GM21515 (cell line): ENCODE results near the gene TIGD4.
A peak's percentile ranks its signal among the peaks of the same experiment; 100 is the strongest.
"Not testable (repeated sequence)": the region's sequence is repeated elsewhere in the genome, so short reads cannot be mapped to it uniquely, and the experiment has no call there.

Experiments
- ATAC-seq: cut with Tn5 transposase; IDR thresholded peaks from one replicate; pipeline ENCODE4 v1.9.1; 2021; ENCODE audit not compliant: unreplicated experiment

TIGD4 gene

DNA sequence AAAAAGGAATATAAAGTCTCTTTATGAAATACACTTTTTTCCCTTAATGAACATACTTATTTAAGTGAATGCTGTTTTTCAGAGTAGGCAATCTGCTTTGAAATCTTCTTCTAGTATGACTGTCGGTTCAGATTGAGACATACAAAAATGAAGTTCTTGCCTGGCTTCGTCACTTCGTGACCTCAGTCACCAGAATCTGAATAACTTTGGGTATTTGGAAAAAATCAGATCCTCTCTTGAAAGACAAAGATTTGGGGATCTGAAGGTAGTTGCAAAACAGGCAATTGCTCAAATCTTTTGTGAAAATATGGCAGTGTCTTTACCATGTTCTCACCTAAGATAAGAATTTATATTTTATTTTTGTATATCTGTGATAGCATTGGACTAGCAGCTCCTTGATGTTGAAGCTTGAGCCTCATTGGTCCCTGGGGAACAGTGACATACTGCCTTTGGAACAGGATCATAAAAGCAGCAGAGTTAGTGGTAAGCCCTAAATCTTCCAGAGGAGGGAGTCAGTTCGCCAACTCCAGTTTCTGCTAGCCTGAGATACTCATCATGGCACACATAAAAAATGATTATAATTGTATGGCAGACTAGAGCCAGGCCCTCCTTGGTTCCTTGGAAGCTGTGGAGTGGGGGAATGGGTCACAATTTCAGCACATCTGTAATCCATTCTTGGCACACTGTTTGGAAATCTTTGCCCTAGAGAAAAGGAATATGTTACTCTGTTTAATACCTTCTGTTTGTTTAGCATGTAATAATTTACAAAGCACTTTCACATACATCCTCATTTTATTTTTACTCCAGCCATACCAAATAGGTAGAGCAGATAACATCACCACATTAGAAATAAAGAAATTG is 5.2 kb upstream of the TIGD4 start:
- no peak for ATAC-seq

DNA sequence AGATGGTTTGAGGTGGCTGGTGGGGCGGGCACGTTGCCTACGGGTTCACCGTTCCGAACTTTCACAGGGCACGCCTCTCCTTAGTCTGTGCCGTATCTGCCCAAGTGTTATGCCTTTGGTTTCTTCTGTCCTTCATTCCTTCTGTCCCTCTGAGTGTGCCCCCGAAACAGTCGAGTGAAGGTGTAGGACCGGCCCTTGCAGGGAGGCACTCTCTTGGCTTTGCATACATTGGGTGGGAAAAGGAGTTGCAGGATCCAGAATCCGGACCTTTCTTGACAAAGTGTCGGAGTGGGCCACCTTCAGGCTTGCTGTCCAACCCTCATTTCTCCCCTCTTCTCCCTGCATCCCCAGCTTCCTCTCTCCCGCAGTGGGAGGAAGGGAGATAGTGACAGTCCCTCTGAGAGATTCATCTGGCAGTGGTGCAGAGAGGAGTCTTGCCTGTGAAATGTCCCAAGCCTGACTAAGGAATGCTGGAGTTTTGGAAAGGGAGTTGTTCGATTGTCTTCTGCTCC is 793 bp upstream of the TIGD4 start:
- peak; percentile 30 for ATAC-seq

DNA sequence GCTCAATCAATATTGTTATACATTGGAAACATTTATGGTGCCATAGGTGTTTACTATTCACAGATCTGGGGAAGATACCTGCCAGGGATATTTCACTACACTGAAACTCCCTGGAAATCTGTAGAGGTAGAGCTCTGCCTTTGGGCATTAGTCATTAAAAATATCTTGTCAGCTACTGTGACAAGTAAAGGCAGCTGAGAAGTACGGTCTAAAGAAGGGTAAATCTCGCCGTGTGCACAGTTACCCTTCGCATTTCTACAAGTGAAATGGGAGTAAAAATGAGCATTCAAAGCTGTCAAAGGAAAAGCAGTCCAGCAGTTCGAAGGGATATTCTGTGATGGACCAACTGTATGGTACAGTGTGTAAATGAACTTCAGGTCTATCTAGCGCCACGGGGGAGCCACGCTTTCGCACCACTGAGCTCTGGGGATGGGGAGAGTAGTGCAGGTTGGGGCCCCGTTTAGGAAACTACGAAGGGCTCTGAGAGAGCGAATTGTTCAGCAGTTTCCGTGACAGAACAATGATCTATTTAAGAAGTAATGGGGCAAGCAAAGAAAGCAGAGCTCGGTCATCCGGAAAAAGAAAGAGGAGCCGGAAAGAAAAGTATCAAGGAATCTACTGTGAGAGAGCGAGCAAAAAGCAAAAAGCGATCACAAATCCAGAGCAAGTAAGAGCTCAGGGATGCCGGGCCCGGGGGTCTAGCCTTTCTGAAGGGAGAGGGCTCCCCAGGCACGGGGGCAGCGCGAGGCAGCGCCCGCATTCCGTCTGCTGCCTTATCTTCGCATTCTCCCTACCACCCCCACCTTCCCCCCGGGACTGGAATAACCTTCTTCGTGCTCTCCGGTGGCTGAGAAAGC is 646 bp downstream of the TIGD4 start:
- ATAC-seq, result peak; percentile 23

DNA sequence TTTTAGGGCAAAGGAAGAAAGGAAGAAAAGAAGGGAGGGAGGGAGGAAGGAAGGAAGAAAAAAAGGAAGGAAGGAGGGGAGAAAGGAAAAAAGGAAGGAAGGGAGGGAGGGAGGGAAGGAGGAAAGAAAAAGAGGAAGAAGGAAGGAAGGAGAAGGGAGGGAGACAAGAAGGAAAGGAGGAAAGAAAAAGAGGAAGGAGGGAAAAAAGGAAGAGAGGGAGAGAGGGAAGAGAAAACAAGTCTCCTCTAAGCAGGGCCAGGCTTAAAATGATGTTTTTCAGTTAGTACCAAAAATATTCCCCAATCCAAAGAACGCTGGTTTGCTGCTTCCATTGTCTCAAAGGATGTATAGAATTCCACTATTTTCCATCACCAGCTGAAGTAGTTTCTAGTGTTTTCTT is 2.0 kb downstream of the TIGD4 start:
- ATAC-seq, result no peak

DNA sequence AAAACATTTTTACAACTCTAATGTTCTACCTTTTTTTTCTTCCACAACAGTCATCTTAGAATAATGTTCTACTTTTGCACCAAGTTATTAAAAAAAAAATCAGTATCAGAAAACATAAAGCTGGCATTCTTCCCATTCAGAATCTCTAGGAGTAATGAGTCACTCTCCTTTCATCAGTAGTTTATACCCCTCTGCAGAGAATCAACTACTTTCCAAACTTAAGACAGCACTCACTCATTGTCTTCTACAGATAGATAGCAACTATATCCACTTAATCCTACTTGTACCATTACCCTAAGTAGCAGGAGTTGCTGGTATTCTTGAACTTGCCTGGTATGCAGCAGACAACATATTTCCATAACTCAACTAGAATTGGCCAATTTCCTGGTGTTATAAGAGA is 3.2 kb downstream of the TIGD4 start:
- ATAC-seq, result no peak

DNA sequence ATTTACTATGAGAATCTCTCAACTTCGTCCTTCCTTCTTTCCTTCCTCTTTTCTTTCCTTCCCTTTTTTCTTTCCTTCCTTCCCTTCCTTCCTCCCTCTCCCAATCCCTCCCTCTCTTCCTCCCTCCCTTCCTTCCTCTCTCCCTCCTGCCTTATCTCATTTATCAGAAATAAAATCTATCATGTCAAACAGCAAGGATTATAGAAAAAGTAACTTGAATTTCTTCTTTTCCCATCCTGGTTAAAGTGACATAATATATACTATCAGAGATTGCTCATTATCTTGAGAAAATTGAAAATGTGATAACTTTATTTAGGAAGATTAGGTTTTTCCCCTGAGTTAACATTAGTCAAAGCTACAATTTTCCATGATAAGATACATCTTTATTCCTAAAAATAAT is 5.6 kb downstream of the TIGD4 start:
- ATAC-seq, result no peak

DNA sequence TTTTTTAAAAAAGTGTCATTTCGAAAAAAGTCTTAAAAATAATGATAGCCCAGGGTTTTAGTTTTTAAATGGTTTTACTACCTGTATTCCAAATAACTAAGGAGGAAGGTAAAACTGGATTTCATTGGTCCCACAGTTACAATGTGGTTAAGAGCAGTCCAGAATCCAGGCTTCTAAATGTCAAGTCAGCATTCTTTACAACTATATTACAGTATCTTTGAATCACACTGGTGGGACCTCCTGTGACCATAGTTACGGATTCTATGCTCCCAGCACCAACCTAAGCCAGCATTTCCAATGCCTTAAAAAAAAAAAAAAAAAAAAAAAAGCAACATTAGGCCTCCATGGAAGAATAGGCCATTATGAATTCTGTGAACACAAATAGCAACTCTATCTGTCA is 6.2 kb downstream of the TIGD4 start:
- ATAC-seq, result no peak

DNA sequence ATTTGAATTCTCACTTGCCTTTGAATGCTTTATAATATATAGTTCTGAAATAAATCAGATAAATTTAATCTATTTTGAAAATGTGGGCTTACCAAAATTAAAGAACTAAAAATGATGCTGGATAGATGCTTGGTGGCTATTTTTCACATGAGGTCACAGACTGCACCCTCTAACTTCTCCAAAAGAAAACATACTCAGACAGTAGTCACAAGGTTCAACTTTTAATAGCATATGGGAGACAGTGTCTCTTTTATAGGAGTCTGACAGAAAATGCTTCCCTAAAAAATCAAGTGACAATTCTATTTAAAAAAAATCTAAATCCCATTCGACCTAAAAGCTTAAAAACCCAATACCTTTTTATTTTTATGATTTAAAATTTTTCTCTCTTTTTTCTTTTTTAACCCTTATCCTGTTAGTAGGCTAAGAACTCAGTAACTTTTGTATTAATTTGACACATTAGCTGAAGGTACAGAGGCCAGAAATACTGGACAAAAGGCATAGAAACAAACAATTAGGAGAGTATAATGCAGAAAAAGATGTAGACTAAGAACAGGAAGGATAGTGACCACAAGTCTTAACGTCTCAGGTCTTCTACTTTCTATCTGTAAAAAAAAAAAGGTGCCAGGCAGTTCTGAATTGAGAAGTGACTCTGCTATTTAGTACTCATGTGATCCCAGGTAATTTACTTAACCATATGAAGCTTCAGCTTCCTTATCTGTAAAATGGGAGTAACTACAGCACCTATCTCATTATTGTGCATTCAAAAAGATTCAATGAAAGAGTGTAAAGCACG is 7.6 kb downstream of the TIGD4 start:
- ATAC-seq, result peak; percentile 69

DNA sequence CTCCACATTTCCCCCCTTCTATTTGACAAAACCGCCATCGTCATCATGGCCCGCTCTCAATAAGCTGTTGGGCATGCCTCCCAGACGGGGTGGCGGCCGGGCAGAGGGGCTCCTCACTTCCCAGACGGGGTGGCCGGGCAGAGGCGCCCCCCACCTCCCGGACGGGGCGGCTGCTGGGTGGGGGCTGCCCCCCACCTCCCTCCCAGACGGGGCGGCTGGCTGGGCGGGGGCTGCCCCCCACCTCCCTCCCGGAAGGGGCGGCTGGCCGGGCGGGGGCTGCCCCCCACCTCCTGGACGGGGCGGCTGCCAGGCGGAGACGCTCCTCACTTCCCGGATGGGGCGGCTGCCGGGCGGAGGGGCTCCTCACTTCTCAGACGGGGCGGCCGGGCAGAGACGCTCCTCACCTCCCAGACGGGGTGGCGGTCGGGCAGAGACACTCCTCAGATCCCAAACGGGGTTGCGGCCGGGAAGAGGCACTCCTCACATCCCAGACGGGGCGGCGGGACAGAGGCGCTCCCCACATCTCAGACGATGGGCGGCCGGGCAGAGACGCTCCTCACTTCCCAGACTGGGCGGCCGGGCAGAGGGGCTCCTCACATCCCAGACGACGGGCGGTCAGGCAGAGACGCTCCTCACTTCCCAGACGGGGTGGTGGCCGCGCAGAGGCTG is 14.3 kb downstream of the TIGD4 start:
- not testable (repeated sequence) for ATAC-seq

DNA sequence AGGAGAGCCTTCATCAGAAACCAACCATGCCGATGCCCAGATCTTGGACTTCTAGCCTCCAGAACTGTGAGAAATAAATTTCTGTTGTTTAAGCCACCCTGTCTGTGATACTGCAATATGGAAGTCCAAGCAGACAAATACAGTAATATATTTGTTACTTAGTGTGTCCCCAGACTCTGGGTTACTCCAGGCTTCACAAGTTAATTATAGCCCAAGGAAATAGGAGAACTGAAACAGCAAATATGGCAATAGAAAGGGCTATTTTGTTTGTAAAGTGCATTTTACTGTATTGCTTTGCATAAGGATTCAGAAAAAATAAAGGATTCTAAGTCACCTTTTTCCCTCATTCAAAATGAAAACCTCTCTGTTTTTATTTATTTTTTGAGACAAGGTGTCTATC is 15.7 kb downstream of the TIGD4 start:
- ATAC-seq, result no peak

DNA sequence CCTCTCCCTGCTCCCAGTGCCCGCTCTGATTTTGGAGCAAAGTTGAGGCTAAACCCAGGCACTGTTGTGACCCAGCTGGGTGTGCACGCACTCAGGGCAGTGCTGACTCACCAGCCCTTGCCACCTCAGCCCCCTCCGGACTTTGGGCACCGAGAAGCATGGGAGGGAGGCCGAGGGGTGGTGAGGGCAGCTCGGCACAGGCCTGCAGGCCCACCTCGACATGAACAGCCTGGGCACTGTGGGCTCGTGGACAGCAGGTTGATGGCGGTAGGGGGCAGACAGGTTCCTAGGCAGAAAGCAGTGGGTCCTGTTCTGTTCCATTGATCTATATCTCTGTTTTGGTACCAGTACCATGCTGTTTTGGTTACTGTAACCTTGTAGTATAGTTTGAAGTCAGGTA is 30.9 kb downstream of the TIGD4 start:
- no peak for ATAC-seq

DNA sequence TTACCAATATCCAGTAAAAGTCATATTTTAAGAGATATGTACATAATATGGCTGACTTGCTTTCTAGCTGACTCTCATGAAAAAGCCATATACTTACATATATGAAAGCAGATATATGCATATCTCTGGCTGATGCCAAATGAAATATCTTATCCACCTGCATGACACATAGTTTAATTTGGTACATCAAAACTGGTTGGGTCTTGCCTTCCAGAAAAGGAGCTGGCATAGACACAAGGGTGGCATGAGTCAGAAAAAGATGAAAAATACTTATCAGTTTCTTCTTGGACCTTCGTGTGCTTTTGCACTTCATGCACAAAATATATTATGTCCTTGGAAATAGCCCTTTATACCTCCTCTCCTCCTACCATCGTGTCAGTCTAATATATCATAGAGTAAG is 32.1 kb downstream of the TIGD4 start:
- ATAC-seq, result no peak

DNA sequence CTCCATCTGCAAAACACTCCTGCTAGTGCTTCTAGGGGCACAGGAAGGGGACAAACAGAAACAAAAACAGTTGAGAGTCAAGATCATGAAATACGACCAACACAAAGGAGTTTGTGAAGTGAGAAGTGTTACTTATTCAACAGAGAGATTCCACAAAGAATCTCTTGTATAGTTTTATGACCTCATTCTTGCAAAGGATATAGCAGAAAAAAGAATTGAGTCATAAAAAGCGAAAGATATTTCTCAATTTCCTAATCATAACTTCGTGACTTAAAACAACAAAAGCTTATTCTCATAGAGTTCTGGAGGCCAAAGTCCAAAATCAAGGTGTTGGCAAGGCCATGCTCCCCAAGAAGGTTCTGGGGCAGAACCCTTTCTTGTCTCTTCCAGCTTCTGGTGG is 40.7 kb downstream of the TIGD4 start:
- ATAC-seq, result no peak

DNA sequence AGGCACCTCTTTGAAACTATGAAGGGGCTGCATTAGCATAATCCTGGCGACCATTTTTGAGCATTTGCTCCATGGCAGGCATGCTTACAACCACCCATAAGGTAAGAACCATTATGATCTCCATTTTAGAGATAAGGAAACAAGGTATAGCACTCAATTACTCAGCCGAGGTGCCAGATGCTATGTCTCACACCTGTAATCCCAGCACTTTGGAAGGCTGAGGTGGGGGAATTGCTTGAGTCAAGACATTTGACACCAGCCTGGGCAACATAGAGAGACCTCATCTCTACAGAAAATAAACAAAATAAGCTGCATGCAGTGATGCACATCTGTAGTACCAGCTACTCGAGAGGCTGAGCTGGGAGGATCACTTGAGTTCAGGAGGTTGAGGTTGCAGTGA is 43.6 kb downstream of the TIGD4 start:
- ATAC-seq, result no peak

DNA sequence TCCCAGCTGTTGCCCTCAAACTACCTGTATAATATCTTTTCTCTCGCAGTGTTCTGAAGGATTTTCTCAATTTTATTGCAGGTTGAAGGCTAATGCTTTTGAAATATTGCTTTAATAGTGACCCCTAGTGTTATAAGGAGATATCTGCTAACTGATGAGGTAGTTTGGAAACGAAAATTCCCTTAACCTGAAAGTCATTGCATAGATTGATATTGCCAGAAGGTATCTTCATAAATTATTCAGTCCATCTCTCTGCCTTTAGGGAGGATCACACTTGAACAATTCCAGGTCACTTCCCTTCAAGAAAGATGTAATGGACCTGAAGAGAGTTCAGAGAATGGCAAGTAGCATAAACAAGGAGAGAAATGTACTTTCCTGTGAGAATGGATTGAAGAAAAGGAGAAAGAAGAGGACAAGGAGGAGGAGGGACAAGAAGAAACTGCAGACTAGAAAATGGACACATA is 44.1 kb downstream of the TIGD4 start:
- no peak for ATAC-seq

DNA sequence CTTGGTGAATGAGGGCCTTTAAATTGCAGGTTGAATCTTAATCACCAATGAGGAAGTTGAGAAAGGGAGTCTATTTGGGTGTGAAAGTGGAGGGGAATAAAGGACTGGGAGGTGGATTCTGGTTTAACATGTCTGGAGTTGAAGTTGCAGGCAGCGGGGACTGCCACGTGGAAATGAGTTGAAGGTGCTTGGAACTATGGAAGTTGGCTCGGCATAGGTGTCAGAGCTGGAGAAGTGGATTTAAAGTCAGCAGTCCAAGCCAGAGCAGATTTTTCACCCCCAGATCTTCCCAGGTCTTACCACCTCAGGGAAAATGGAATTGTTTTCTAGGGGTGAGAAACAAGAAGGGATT is 44.9 kb downstream of the TIGD4 start:
- ATAC-seq, result no peak

DNA sequence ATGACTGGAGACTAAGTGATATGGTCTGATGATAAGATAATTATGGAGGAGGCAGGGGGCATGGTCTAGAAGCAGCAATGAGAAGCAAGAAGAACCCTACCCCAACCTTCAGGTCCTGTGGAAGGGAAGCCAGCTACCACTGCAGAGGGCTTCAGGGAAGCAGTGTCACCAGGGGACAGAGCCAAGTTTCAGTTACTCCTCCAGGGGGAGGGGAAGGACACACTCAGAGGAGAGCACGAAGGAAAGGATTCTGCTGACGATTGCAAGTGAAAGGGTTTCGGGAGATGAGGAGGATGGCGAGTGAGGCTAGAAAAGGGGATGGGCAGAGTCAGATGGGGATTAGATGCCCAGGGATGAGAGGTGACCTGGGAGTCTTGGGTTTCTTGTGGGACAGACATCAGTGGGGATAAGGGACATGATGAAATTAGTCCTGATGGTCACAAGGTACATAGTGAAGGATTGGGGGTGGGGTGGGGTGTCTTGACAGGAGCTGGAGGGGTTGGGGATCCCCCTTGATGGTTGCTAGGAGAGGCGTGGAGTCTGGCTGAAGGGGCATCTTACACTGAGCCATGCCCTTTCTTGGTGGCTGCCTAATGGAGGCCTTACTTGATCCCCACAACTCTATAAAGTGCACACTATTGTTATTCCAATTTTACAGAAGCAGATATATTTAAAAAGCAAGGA is 45.4 kb downstream of the TIGD4 start:
- ATAC-seq, result no peak

DNA sequence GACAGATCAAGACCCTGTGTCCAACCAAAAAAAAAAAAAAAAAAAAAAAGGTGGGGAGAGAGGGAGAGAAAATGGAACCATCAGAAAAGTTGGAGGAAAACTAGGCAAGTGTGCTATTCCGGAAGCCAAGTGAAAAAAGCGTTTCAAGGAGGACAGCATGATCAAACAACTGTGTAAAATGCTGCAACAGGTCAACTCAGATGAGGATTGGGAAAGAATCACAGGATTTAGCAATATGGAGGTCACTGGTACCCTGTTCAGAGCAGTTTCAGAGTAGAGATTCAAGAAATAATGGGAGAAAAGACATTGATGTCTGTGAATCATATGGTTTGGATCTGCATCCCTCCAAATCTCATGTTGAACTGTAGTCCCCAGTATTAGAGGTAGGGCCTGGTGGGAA is 47.5 kb downstream of the TIGD4 start:
- ATAC-seq, result no peak

DNA sequence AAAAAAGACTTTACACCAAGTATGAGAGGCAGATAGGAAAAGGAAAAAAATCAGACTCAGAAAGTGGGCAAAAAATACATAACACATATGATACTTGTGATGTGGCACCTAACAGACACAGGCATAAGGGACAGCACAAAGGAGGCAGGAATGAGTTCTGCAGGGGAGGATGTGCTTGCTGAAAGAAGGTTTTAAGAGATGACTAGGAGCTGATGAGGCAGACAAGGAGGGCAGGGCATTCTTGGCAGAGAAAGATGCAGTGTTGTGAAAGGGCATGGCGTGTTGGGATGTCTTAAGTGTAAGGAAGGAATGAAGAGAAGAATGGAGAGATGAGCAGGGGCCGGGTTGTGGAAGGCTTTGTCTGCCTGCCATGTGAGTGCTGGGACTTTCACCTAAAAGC is 50.1 kb downstream of the TIGD4 start:
- ATAC-seq, result no peak

DNA sequence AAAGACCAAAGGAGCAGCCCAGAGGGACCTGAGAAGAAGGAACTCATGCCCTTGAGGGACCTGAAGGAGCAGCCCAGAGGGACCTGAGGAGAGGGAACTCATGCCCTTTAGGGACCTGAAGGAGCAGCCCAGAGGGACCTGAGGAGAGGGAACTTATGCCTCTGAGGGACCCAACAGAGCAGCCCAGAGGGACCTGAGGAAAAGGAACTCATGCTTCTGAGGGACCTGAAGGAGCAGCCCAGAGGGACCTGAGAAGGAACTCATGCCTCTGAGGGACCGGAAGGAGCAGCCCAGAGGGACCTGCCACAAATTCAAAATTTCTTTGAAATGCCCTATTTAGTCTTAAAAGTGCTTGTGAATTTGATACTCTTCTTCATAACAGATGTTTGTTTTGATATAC is 51.2 kb downstream of the TIGD4 start:
- no peak for ATAC-seq
